Kidney (tissue), 14 donors: ENCODE measurements around the gene MBOAT1. TPM values are rescaled to one million over a fixed set of nuclear protein-coding genes. Genes with fewer than 3 reads are reported as not detected.

Experiments used
- DNase-seq, 5 donors: peaks; one replicate each; pipeline ENCODE4 v3.0.0-alpha.2; 2013 to 2020
- FAIRE-seq: peaks from 2 replicates; lab custom pipeline; 2012; peaks lifted over from hg19 to GRCh38; lab: Jason Lieb, UNC
- H3K27ac ChIP-seq, 2 donors: one replicate each; pipeline ENCODE4 v1.7.0; 2013; ENCODE audit warnings: low read depth in 2 of 2, low read length in 2 of 2, inconsistent platforms in 1 of 2
- H3K27me3 ChIP-seq: one replicate; pipeline ENCODE4 v1.7.1; 2013; ENCODE audit warnings: low read length, inconsistent platforms; ENCODE audit not compliant: control insufficient read depth, insufficient read depth
- H3K36me3 ChIP-seq, 3 donors: one replicate each; pipeline versions ENCODE4 v1.7.0 to v1.7.1; 2013; ENCODE audit warnings: low read length in 3 of 3, control low read depth in 1 of 3, inconsistent platforms in 1 of 3; ENCODE audit not compliant: insufficient read depth in 3 of 3, control insufficient read depth in 2 of 3
- H3K4me1 ChIP-seq, 3 donors: one replicate each; pipeline versions ENCODE4 v1.7.0 to v1.7.1; 2013; ENCODE audit warnings: low read length in 3 of 3, inconsistent platforms in 1 of 3, low read depth in 1 of 3; ENCODE audit not compliant: control insufficient read depth in 2 of 3, insufficient read depth in 2 of 3
- H3K4me3 ChIP-seq, 3 donors: one replicate each; pipeline versions ENCODE4 v1.7.0 to v1.8.1; 2013; ENCODE audit warnings: low read length in 3 of 3, control low read depth in 1 of 3, inconsistent platforms in 1 of 3
- H3K9ac ChIP-seq, 3 donors: one replicate each; pipeline versions ENCODE4 v1.7.0 to v1.7.1; 2013; ENCODE audit warnings: low read length in 3 of 3, control low read depth in 1 of 3, inconsistent platforms in 1 of 3
- H3K9me3 ChIP-seq, 3 donors: one replicate each; pipeline versions ENCODE4 v1.7.0 to v1.7.1; 2013; ENCODE audit warnings: low read length in 3 of 3, control low read depth in 1 of 3, inconsistent platforms in 1 of 3; ENCODE audit not compliant: control insufficient read depth in 2 of 3, insufficient read depth in 1 of 3
- intact Hi-C: fragments of 100-400 bp; cut with DNase I; formaldehyde crosslinking; loops from one replicate; pipeline ENCODE4 v1.11.1; 2022
- polyA plus RNA-seq: library from polyadenylated mRNA; stranded (reverse); fragments of 350-450 nt; fragmentation: Illumina TruSeq; extraction: RNeasy Lipid Tissue Mini Kit (QIAGEN cat#74804); gene quantifications from one replicate; pipeline ENCODE4 v1.2.3, GENCODE V29; 2014; ENCODE audit warnings: low read depth, low replicate concordance; ENCODE audit not compliant: insufficient read depth
- total RNA-seq: library from RNA; stranded (reverse); fragmentation: NEBNext Ultra II Directional; extraction: Animal tissue kit (Norgen Biotek cat#: 25700); gene quantifications from one replicate; pipeline ENCODE4 v1.2.1, GENCODE V29; 2021
- TF ChIP-seq, protein P1 (sequence below): IDR thresholded peaks from 3 replicates; pipeline ENCODE4 v1.5.1; 2012; ENCODE audit warnings: mild to moderate bottlenecking, moderate library complexity, borderline replicate concordance; ENCODE audit not compliant: insufficient read depth; ENCODE audit errors: extremely low read depth
- donor health status: control.
- donor health status: control.
- donor health status: control.
- donor health status: control.
- donor health status: control.
- donor health status: DM: yes; HTN: yes; CAD: no.
- donor health status: Normal renal cell carcinoma (clear cell type).

The MBOAT1 gene
- total and polyA plus RNA-seq, 2 donors from 2014 or later: 1.9 to 15.1 TPM

DNA sequence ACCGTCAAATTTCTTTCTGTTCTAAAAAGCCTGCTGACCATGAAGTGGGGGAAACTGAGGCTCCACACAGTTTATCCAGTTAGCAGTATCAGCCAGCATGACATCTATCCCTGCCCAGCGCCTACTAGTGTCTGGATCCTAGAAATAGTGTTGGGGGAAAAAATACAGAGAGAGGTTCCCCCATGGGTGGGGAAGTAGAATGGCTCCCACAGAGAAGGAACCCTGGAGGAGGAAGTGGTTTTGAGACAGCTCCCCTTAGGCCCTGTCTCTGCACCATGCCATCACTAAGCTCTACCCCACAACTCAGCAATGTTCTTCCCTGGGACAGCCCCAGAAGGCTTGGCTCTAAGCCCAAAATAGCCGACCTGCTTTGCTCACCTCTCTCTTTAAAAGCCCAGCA, 153.4 kb downstream of the MBOAT1 start:
- Histone ChIP-seq H3K9me3 (no peaks in the 10 kb centered on the region), H3K36me3 (no peaks in the 10 kb centered on the region), H3K4me1 (no peaks in the 10 kb centered on the region), H3K9ac (no peak overlapping the region), H3K4me3 (no peak overlapping the region), H3K27me3 (no peaks in the 10 kb centered on the region), H3K27ac (no peak overlapping the region)
- TF ChIP-seq, protein P1, sequence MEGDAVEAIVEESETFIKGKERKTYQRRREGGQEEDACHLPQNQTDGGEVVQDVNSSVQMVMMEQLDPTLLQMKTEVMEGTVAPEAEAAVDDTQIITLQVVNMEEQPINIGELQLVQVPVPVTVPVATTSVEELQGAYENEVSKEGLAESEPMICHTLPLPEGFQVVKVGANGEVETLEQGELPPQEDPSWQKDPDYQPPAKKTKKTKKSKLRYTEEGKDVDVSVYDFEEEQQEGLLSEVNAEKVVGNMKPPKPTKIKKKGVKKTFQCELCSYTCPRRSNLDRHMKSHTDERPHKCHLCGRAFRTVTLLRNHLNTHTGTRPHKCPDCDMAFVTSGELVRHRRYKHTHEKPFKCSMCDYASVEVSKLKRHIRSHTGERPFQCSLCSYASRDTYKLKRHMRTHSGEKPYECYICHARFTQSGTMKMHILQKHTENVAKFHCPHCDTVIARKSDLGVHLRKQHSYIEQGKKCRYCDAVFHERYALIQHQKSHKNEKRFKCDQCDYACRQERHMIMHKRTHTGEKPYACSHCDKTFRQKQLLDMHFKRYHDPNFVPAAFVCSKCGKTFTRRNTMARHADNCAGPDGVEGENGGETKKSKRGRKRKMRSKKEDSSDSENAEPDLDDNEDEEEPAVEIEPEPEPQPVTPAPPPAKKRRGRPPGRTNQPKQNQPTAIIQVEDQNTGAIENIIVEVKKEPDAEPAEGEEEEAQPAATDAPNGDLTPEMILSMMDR: no peak
- FAIRE-seq: no peak
- DNase-seq: no peak
- intact Hi-C loops: no loop called here

DNA sequence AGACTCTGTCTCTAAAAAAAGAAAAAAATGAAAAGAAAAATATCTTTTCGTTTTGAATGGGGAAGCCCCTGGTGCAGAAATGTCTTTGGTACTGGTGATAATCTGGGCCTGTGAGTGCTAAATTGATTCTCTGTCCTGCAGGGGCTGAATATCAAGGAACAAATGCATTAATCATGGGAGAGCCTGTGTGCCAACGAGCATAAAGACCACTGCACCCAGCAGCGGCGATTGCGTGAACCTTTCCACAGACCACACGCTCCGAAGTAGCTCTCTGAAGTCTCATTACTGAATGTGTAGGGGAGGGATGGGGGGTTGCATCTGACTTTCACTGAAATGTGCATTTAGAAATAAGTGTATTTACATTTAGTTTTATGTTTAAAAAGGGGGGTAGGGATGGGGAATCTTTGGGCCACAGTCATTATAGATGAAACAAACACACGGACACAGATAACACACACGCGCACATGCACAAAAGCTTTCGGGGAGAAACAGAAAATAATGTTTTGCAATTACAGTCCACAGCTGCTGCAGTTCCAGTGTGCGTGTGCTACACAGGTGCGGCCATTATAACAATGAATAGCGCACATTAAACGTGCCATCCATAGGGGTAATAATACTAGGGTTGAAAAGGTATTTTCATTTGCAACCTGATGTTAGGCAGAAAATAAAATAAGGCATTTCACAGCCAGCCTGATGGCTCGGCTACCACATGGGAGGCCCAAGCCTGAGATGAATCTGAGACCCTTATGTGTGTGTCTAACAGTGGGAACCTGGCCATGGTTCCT, 154.0 kb downstream of the MBOAT1 start:
- TF ChIP-seq, protein P1: no peak
- H3K9me3 ChIP-seq: no peaks in the 10 kb centered on the region
- intact Hi-C loops: no loop called here
- H3K27ac ChIP-seq: no peak overlapping the region
- FAIRE-seq: no peak
- no peaks in the 10 kb centered on the region for H3K36me3 ChIP-seq
- DNase-seq: no peak
- no peak overlapping the region for H3K9ac ChIP-seq
- no peak overlapping the region for H3K4me3 ChIP-seq
- no peaks in the 10 kb centered on the region for H3K27me3 ChIP-seq
- H3K4me1 ChIP-seq: no peaks in the 10 kb centered on the region

DNA sequence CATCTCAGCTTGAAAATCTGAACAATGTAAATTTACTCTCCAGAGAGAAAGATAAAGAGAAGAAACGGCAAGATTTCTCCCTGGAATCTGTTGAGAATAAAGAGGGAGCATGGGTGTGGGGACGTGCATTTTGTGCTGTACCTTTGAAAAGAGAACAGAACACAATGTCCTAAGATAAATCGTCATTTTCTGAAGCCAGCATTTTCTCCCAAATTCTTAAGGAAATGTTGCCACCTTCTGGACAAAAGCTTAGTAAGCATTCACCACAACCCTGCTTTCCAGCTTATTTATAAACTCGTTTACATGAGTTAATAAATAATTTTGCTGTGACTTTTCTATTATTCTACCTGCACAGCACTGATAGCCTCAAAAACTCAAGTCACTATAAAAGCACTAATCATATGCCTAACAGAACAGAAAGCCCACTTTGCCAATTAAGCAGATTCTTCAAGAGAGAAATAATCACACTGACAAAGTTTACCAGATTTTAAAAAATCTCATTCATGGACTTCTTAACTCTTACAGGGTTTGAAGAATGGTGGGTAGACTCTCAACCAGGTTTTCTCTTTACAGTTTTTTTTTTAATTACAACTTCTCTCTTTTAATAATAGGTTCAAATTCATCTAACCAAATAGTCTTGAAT, 155.8 kb downstream of the MBOAT1 start:
- intact Hi-C loops: no loop called here
- no peak overlapping the region for H3K4me3 ChIP-seq
- no peaks in the 10 kb centered on the region for H3K4me1 ChIP-seq
- H3K36me3 ChIP-seq: no peaks in the 10 kb centered on the region
- no peaks in the 10 kb centered on the region for H3K9me3 ChIP-seq
- DNase-seq (peak in 3 of 5 donors; percentile 33 to 90 (median 86)), FAIRE-seq (peak; percentile 96)
- no peaks in the 10 kb centered on the region for H3K27me3 ChIP-seq
- H3K27ac ChIP-seq: no peak overlapping the region
- TF ChIP-seq, protein P1: peak; percentile 61
- no peak overlapping the region for H3K9ac ChIP-seq
